PC-3 (cell line): Measurements from ENCODE around the gene RAB33A.

Experiments
- EZH2phosphoT487 ChIP-seq: fragments of 300-600 bp; sonication (generic); IDR thresholded peaks from 2 replicates; pipeline ENCODE4 v1.6.1; 2018; ENCODE audit warnings: mild to moderate bottlenecking, antibody characterized with exemption, low read length, borderline replicate concordance
- TF ChIP-seq, protein P1 (sequence below): fragments of 300-600 bp; sonication (generic); conservative IDR thresholded peaks from 2 replicates; pipeline ENCODE4 v1.5.1; 2017; ENCODE audit warnings: antibody characterized with exemption, low read depth, mild to moderate bottlenecking, low read length

DNA sequence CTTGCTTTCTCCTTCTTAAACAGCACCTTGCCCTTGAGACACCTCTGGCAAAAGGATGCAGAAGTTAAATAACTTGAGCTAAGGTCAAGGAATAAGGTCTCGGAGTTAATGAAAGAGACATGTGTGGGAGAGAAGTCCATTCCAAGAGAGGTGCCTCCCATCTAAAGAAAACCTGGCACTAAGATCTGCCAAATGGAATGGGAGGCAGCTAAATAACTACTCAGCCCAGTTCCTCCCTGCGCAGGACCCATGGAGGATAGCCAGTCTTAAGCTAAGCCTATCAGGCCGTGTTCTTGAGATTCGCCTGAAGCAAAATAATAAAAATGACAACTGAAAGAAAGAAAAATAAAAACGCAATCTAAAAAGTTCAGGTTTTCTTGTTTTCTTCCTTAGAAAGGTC lies 40.8 kb upstream of the RAB33A start:
- TF ChIP-seq, protein P1, sequence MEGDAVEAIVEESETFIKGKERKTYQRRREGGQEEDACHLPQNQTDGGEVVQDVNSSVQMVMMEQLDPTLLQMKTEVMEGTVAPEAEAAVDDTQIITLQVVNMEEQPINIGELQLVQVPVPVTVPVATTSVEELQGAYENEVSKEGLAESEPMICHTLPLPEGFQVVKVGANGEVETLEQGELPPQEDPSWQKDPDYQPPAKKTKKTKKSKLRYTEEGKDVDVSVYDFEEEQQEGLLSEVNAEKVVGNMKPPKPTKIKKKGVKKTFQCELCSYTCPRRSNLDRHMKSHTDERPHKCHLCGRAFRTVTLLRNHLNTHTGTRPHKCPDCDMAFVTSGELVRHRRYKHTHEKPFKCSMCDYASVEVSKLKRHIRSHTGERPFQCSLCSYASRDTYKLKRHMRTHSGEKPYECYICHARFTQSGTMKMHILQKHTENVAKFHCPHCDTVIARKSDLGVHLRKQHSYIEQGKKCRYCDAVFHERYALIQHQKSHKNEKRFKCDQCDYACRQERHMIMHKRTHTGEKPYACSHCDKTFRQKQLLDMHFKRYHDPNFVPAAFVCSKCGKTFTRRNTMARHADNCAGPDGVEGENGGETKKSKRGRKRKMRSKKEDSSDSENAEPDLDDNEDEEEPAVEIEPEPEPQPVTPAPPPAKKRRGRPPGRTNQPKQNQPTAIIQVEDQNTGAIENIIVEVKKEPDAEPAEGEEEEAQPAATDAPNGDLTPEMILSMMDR, result no peak
- no peak for TF ChIP-seq EZH2phosphoT487
